Erythroblast (primary cell): ENCODE results near the gene MCM5.

Experiments
- GATA1 ChIP-seq: IDR thresholded peaks from 2 replicates; pipeline ENCODE4 v1.6.1; 2011; ENCODE audit warnings: low read depth, mild to moderate bottlenecking, control low read depth, low read length, moderate library complexity
- POLR2A ChIP-seq: IDR thresholded peaks from 2 replicates; pipeline ENCODE4 v1.6.1; 2011; ENCODE audit warnings: mild to moderate bottlenecking, low read length

- TF ChIP-seq POLR2A (no peak), GATA1 (no peak)
Measured at GRCh38 chr22:35394810-35395563, 5.0 kb upstream of the MCM5 start.
